ENCODE data around the gene ARHGAP27. TPM values are rescaled to one million over a fixed set of nuclear protein-coding genes. Genes with fewer than 3 reads are reported as not detected.

Gene ARHGAP27
- total RNA-seq, 4 donors from 2014 or later, result 11.2 to 15.0 (median 12.9) TPM

- no peak for DNase-seq (ENCODE audit: extremely low spot score)
- Histone ChIP-seq H3K36me3 (no peaks in the 10 kb centered on the region), H3K27me3 (no peaks in the 10 kb centered on the region), H3K27ac (replicated peaks in 1 of 4) (no peak overlapping the region), H3K4me3 (no peak overlapping the region), H3K9me3 (no peaks in the 10 kb centered on the region), H3K4me1 (peaks cover 0 to 8% (median 7%) of the 10 kb centered on the region in 4 donors)
- intact Hi-C loops (cut with DNase I), result no loop called here
- WGBS, result 59% methylated on average over 3 of the region's 3 CpGs
- no peak for TF ChIP-seq CTCF (IDR thresholded peaks at IDR 0.05)
- TF ChIP-seq EP300 (IDR thresholded peaks at IDR 0.05), result no peak
- TF ChIP-seq POLR2AphosphoS5 (IDR thresholded peaks at IDR 0.05), result no peak
- TF ChIP-seq POLR2A (IDR thresholded peaks at IDR 0.05; ENCODE audit: low read depth), result no peak
These were observed 50.4 kb downstream of the ARHGAP27 start for GRCh38 chr17:45382226-45382625.

- Histone ChIP-seq H3K36me3 (no peaks in the 10 kb centered on the region), H3K27me3 (no peaks in the 10 kb centered on the region), H3K4me3 (no peak overlapping the region), H3K9me3 (no peaks in the 10 kb centered on the region), H3K27ac (replicated peaks in 1 of 4) (no peak overlapping the region), H3K4me1 (peaks cover 0 to 9% (median 7%) of the 10 kb centered on the region in 4 donors)
- WGBS, result 61% methylated on average over 8 of the region's 8 CpGs
- no peak for DNase-seq (ENCODE audit: extremely low spot score)
- intact Hi-C loops (cut with DNase I), result no loop called here
- TF ChIP-seq CTCF (IDR thresholded peaks at IDR 0.05), result no peak
- TF ChIP-seq EP300 (IDR thresholded peaks at IDR 0.05), result no peak
- TF ChIP-seq POLR2A (IDR thresholded peaks at IDR 0.05; ENCODE audit: low read depth), result no peak
- no peak for TF ChIP-seq POLR2AphosphoS5 (IDR thresholded peaks at IDR 0.05)
These were observed 51.7 kb downstream of the ARHGAP27 start for GRCh38 chr17:45380991-45381390.

DNA sequence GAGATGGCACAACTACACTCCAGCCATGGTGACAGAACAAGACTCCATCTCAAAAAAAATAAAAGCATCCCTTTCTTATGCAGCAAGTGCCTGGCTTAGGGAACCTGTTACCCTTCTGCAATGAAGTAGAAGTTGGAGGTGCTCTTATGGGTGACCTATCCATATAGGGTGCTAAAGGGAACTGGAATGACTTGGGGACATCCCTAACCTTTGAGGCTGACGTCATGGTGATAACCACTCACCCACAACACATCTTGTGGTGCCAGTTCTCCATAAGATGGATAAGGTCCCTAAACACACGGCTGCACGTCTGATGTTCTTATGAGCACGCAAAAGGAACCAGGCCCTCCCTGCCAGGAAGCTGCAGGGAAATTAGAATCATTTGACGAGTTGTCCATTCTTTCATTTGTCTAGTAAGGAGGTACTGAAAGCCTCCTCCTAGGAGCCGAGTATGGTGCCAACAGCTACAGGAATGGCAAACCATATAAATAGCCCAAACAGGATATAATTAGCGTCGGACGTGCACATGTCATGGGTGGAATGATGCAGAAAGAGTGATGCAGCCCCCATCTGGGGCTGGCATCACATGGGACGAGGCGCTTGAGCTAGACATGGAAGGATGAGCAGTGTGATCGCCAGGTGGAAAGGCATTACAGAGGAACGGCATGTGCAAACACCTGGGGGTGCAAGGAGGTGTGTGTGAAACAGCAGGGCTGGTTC, 52.5 kb downstream of the ARHGAP27 start:
- Histone ChIP-seq H3K4me1 (peaks cover 0 to 8% (median 3%) of the 10 kb centered on the region in 4 donors), H3K27me3 (no peaks in the 10 kb centered on the region), H3K9me3 (no peaks in the 10 kb centered on the region), H3K27ac (replicated peaks in 1 of 4) (no peak overlapping the region), H3K36me3 (no peaks in the 10 kb centered on the region), H3K4me3 (no peak overlapping the region)
- no peak for DNase-seq (ENCODE audit: extremely low spot score)
- TF ChIP-seq POLR2A (IDR thresholded peaks at IDR 0.05; ENCODE audit: low read depth), result no peak
- intact Hi-C loops (cut with DNase I), result no loop called here
- WGBS, result 80% methylated on average over 13 of the region's 13 CpGs

- Histone ChIP-seq H3K27me3 (no peaks in the 10 kb centered on the region), H3K9me3 (no peaks in the 10 kb centered on the region), H3K36me3 (no peaks in the 10 kb centered on the region), H3K27ac (replicated peaks in 1 of 4) (no peak overlapping the region), H3K4me1 (peaks cover 18 to 22% (median 21%) of the 10 kb centered on the region in 4 donors), H3K4me3 (no peak overlapping the region)
- 89% methylated on average over 8 of the region's 8 CpGs for WGBS
- intact Hi-C loops (cut with DNase I), result no loop called here
- TF ChIP-seq POLR2A (IDR thresholded peaks at IDR 0.05; ENCODE audit: low read depth) (no peak), EP300 (IDR thresholded peaks at IDR 0.05) (no peak), CTCF (IDR thresholded peaks at IDR 0.05) (no peak), POLR2AphosphoS5 (IDR thresholded peaks at IDR 0.05) (no peak)
- DNase-seq (ENCODE audit: extremely low spot score), result no peak
These were observed 55.3 kb downstream of the ARHGAP27 start for GRCh38 chr17:45377401-45377800.

DNA sequence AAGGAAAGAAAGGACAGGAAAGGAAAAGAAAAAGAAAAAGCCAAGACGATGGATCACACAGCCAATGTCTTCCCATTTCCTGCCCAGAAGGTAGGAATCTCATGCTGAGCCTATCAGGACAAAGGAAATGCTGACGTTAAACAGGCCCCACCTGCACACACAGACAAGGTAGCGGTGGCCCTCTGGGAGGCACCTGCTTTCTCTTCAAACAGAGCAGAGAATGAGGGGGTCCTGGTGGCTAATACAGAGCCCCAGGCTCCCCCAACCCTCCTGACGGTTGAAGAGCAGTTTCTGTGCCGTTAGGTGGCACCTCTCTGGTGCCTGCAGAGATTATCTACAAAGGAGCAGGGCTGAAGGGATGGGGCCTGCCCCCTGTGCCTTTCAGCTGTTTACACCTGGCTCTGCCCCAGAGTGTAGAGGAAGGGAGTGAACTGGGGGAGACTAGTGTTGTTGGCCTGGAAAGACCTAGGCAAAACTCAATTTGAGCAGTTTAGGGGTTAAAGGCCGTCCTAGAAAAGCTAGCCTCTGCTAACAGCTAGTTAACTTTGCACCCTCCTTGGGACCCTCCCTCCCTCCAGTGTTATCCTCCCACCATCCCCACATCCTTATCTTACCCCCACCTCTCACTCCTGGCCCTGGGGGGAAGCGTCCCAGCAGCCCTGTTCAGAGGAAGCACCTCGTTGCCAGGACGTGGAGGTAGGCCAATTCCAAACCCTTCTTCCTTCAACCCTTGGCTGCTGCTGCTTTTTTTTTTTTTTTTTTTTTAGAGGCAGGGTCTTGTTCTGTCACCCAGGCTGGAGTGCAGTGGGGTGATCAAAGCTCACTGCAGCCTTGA, 56.3 kb downstream of the ARHGAP27 start:
- Histone ChIP-seq H3K4me3 (no peak overlapping the region), H3K9me3 (no peaks in the 10 kb centered on the region), H3K36me3 (no peaks in the 10 kb centered on the region), H3K27me3 (no peaks in the 10 kb centered on the region), H3K4me1 (peaks cover 29 to 32% (median 31%) of the 10 kb centered on the region in 4 donors), H3K27ac (replicated peaks in 1 of 4) (no peak overlapping the region)
- no peak for DNase-seq (ENCODE audit: extremely low spot score)
- WGBS, result 77% methylated on average over 8 of the region's 9 CpGs
- TF ChIP-seq POLR2A (IDR thresholded peaks at IDR 0.05; ENCODE audit: low read depth), result no peak
- no peak for TF ChIP-seq POLR2AphosphoS5 (IDR thresholded peaks at IDR 0.05)
- TF ChIP-seq EP300 (IDR thresholded peaks at IDR 0.05), result no peak
- intact Hi-C loops (cut with DNase I), result no loop called here

Measured in esophagus muscularis mucosa (tissue), 4 donors.